ENCODE data around the gene RAX.
"Not testable (repeated sequence)": the region's sequence is repeated elsewhere in the genome, so short reads cannot be mapped to it uniquely, and the experiment has no call there.

DNA sequence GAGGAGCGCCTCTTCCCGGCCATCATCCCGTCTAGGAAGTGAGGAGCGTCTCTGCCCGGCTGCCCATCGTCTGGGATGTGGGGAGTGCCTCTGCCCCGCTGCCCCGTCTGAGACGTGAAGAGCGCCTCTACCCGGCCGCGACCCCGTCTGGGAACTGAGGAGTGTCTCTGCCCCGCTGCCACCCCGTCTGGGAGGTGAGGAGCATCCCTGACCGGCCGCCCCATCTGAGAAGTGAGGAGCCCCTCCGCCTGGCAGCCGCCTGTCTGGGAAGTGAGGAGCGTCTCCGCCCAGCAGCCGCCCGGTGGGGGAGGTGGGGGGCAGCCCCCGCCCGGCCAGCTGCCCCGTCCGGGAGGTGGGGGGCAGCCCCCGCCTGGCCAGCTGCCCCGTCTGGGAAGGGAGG is 17.8 kb downstream of the RAX start:
- TF ChIP-seq, protein P1, sequence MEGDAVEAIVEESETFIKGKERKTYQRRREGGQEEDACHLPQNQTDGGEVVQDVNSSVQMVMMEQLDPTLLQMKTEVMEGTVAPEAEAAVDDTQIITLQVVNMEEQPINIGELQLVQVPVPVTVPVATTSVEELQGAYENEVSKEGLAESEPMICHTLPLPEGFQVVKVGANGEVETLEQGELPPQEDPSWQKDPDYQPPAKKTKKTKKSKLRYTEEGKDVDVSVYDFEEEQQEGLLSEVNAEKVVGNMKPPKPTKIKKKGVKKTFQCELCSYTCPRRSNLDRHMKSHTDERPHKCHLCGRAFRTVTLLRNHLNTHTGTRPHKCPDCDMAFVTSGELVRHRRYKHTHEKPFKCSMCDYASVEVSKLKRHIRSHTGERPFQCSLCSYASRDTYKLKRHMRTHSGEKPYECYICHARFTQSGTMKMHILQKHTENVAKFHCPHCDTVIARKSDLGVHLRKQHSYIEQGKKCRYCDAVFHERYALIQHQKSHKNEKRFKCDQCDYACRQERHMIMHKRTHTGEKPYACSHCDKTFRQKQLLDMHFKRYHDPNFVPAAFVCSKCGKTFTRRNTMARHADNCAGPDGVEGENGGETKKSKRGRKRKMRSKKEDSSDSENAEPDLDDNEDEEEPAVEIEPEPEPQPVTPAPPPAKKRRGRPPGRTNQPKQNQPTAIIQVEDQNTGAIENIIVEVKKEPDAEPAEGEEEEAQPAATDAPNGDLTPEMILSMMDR (IDR thresholded peaks at IDR 0.05) = not testable (repeated sequence)
- not testable (repeated sequence) for TF ChIP-seq POLR2A (IDR thresholded peaks at IDR 0.05)

Data from stomach (tissue), 4 donors.